HepG2 (cell line): ENCODE measurements around the gene GMFB. TPM values are rescaled to one million over a fixed set of nuclear protein-coding genes. Genes with fewer than 3 reads are reported as not detected.

ENCODE experiments used
- ATF7 ChIP-seq, 2 experiments: fragments of 450-650 bp in 1 of 2; sonication (generic) in 1 of 2; formaldehyde crosslinking in 1 of 2; IDR thresholded peaks; 2 replicates each; pipeline versions ENCODE4 v1.4.0 to v1.6.1; 2016 to 2020; ENCODE audit warnings: antibody characterized with exemption in 1 of 2, mild to moderate bottlenecking in 1 of 2, missing genetic modification reagents in 1 of 2
- FOXK1 ChIP-seq: sonication (generic); formaldehyde crosslinking; IDR thresholded peaks from 2 replicates; pipeline ENCODE4 v1.4.0; 2020; ENCODE audit warnings: low read depth, missing genetic modification reagents, borderline replicate concordance
- HIVEP1 ChIP-seq: sonication (generic); formaldehyde crosslinking; IDR thresholded peaks from 2 replicates; pipeline ENCODE4 v1.4.0; 2020; ENCODE audit warnings: mild to moderate bottlenecking, missing genetic modification reagents
- JDP2 ChIP-seq: sonication (generic); formaldehyde crosslinking; IDR thresholded peaks from 2 replicates; pipeline ENCODE4 v1.8.1; 2022; ENCODE audit warnings: missing genetic modification reagents, borderline replicate concordance
- PAWR ChIP-seq: sonication (generic); formaldehyde crosslinking; IDR thresholded peaks from 2 replicates; pipeline ENCODE4 v1.4.0; 2020; ENCODE audit warnings: missing genetic modification reagents, mild to moderate bottlenecking, borderline replicate concordance
- REPIN1 ChIP-seq: sonication (generic); formaldehyde crosslinking; IDR thresholded peaks from 2 replicates; pipeline ENCODE4 v1.8.0; 2022; ENCODE audit warnings: missing genetic modification reagents, low read depth, mild to moderate bottlenecking, borderline replicate concordance
- SP4 ChIP-seq: sonication (generic); formaldehyde crosslinking; IDR thresholded peaks from 2 replicates; pipeline ENCODE4 v1.8.1; 2023; ENCODE audit warnings: mild to moderate bottlenecking, missing genetic modification reagents
- YEATS4 ChIP-seq: sonication (generic); formaldehyde crosslinking; IDR thresholded peaks from 2 replicates; pipeline ENCODE4 v1.4.0; 2020; ENCODE audit warnings: missing genetic modification reagents, borderline replicate concordance
- ZFY ChIP-seq: sonication (generic); formaldehyde crosslinking; IDR thresholded peaks from 2 replicates; pipeline ENCODE4 v1.4.0; 2020; ENCODE audit warnings: missing genetic modification reagents
- ZNF30 ChIP-seq: sonication (generic); formaldehyde crosslinking; IDR thresholded peaks from 2 replicates; pipeline ENCODE4 v1.5.0; 2020; ENCODE audit warnings: mild to moderate bottlenecking, missing genetic modification reagents
- ZNF354B ChIP-seq: sonication (generic); formaldehyde crosslinking; IDR thresholded peaks from 2 replicates; pipeline ENCODE4 v1.8.0; 2022; ENCODE audit warnings: mild to moderate bottlenecking, missing genetic modification reagents
- ZNF670 ChIP-seq: sonication (generic); formaldehyde crosslinking; IDR thresholded peaks from 2 replicates; pipeline ENCODE4 v1.8.0; 2022; ENCODE audit warnings: mild to moderate bottlenecking, missing genetic modification reagents, borderline replicate concordance
- ZNF839 ChIP-seq: sonication (generic); formaldehyde crosslinking; IDR thresholded peaks from 2 replicates; pipeline ENCODE4 v1.4.0; 2020; ENCODE audit warnings: missing genetic modification reagents, mild to moderate bottlenecking, borderline replicate concordance
- ZSCAN29 ChIP-seq: sonication (generic); formaldehyde crosslinking; conservative IDR thresholded peaks from 2 replicates; pipeline ENCODE4 v1.4.0; 2020; ENCODE audit warnings: mild to moderate bottlenecking, missing genetic modification reagents
- polyA plus RNA-seq, 8 experiments: library from polyadenylated mRNA; depleted of rRNA in 3 of 8; stranded (reverse) in 7 of 8; unstranded in 1 of 8; fragments of >200 nt; fragmentation: Illumina TruSeq in 4 of 8; extraction: Trizol in 4 of 8; gene quantifications; 2 replicates each; pipeline versions ENCODE4 v1.2.1 to v1.2.3, GENCODE V29; 2011 to 2016; ENCODE audit warnings: low read depth in 4 of 8, missing spikeins in 1 of 8, mixed read lengths in 1 of 8; ENCODE audit not compliant: insufficient read depth in 1 of 8
- total RNA-seq, 5 experiments: library from RNA; depleted of rRNA; stranded (reverse); fragments of >200 nt; fragmentation: Illumina TruSeq; extraction: Trizol; gene quantifications; 2 replicates each; pipeline ENCODE4 v1.2.3, GENCODE V29; 2016; ENCODE audit warnings: low read depth in 1 of 5
- TF ChIP-seq, protein P1 (sequence below): sonication (generic); formaldehyde crosslinking; IDR thresholded peaks from 2 replicates; pipeline ENCODE4 v1.4.0; 2020; ENCODE audit warnings: missing genetic modification reagents, borderline replicate concordance
- TF ChIP-seq, protein P2 (sequence below): sonication (generic); formaldehyde crosslinking; IDR thresholded peaks from 2 replicates; pipeline ENCODE4 v1.8.0; 2022; ENCODE audit warnings: mild to moderate bottlenecking, missing genetic modification reagents, borderline replicate concordance
- TF ChIP-seq, protein P3 (sequence below): sonication (generic); formaldehyde crosslinking; IDR thresholded peaks from 2 replicates; pipeline ENCODE4 v1.4.0; 2020; ENCODE audit warnings: low read depth, mild to moderate bottlenecking, missing genetic modification reagents
- TF ChIP-seq, protein P4 (sequence below): sonication (generic); formaldehyde crosslinking; IDR thresholded peaks from 2 replicates; pipeline ENCODE4 v1.8.1; 2023; ENCODE audit warnings: mild to moderate bottlenecking, missing genetic modification reagents

GMFB gene
- total and polyA plus RNA-seq, 2 of the 13 experiments (the other 11 are each of a cell fraction or from before 2014, with no cell fraction given), result 17.3 to 68.2 TPM

DNA sequence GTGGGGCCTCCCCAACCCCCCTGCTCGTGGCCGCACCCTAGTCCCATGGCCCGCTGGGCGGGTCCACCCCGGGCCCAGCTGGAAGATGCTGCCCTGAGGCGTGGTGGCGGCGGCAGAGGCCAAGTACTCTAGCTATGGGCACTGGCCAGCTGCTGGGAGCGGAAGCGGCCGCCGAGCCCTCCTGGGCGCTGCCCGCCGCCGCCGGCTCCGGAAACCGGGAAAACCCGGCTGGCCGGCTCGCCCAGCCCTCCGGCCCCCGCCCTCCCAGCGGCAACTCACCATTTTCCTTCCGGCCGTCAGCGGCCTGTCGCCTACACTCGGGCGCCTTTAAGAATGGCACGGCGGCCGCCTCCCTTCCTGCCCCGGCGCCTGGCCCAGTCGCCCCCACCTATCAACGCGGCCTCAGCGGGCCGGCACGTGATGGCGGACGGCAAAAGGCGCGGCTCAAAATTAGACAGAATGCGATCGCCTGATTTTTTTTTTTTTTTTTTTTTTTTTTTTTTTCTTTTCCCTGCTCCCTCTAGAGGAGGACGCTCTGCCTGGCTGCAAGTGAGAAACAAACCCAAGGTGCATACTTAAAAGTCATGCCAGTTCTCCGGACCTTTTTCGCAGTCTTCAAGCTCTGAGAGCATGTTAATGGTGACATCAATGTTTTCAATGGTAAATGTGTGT is at the start of gene GMFB (continued):
- TF ChIP-seq, protein P1, sequence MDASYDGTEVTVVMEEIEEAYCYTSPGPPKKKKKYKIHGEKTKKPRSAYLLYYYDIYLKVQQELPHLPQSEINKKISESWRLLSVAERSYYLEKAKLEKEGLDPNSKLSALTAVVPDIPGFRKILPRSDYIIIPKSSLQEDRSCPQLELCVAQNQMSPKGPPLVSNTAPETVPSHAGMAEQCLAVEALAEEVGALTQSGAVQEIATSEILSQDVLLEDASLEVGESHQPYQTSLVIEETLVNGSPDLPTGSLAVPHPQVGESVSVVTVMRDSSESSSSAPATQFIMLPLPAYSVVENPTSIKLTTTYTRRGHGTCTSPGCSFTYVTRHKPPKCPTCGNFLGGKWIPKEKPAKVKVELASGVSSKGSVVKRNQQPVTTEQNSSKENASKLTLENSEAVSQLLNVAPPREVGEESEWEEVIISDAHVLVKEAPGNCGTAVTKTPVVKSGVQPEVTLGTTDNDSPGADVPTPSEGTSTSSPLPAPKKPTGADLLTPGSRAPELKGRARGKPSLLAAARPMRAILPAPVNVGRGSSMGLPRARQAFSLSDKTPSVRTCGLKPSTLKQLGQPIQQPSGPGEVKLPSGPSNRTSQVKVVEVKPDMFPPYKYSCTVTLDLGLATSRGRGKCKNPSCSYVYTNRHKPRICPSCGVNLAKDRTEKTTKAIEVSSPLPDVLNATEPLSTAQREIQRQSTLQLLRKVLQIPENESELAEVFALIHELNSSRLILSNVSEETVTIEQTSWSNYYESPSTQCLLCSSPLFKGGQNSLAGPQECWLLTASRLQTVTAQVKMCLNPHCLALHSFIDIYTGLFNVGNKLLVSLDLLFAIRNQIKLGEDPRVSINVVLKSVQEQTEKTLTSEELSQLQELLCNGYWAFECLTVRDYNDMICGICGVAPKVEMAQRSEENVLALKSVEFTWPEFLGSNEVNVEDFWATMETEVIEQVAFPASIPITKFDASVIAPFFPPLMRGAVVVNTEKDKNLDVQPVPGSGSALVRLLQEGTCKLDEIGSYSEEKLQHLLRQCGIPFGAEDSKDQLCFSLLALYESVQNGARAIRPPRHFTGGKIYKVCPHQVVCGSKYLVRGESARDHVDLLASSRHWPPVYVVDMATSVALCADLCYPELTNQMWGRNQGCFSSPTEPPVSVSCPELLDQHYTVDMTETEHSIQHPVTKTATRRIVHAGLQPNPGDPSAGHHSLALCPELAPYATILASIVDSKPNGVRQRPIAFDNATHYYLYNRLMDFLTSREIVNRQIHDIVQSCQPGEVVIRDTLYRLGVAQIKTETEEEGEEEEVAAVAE (CRISPR knock-in tag), result no peak
- TF ChIP-seq SP4 (CRISPR knock-in tag), result peak; percentile 67
- TF ChIP-seq ZNF670 (CRISPR knock-in tag), result peak; percentile 64; the same call in 1 of the 2 replicates
- 0 out of 2 replicates have a peak, but pooled peaks have one; percentile 49 for TF ChIP-seq FOXK1 (CRISPR knock-in tag)
- no peak for TF ChIP-seq JDP2 (CRISPR knock-in tag)
- TF ChIP-seq HIVEP1, result no peak; the same call in 1 of the 2 replicates
- TF ChIP-seq ATF7 (IDR thresholded peaks at IDR 0.05), result no peak
- no peak for TF ChIP-seq ATF7 (CRISPR knock-in tag; IDR thresholded peaks at IDR 0.05)
- TF ChIP-seq REPIN1 (CRISPR knock-in tag), result peak; percentile 66; the same call in 1 of the 2 replicates
- TF ChIP-seq ZNF354B (CRISPR knock-in tag), result no peak
- TF ChIP-seq, protein P2, sequence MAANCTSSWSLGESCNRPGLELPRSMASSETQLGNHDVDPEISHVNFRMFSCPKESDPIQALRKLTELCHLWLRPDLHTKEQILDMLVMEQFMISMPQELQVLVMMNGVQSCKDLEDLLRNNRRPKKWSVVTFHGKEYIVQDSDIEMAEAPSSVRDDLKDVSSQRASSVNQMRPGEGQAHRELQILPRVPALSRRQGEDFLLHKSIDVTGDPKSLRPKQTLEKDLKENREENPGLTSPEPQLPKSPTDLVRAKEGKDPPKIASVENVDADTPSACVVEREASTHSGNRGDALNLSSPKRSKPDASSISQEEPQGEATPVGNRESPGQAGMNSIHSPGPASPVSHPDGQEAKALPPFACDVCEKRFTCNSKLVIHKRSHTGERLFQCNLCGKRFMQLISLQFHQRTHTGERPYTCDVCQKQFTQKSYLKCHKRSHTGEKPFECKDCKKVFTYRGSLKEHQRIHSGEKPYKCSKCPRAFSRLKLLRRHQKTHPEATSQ (CRISPR knock-in tag), result peak; percentile 72; the same call in 1 of the 2 replicates
- peak; percentile 78 for TF ChIP-seq YEATS4 (CRISPR knock-in tag)
- TF ChIP-seq, protein P3, sequence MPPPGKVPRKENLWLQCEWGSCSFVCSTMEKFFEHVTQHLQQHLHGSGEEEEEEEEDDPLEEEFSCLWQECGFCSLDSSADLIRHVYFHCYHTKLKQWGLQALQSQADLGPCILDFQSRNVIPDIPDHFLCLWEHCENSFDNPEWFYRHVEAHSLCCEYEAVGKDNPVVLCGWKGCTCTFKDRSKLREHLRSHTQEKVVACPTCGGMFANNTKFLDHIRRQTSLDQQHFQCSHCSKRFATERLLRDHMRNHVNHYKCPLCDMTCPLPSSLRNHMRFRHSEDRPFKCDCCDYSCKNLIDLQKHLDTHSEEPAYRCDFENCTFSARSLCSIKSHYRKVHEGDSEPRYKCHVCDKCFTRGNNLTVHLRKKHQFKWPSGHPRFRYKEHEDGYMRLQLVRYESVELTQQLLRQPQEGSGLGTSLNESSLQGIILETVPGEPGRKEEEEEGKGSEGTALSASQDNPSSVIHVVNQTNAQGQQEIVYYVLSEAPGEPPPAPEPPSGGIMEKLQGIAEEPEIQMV, result no peak
- no peak for TF ChIP-seq ZNF839 (CRISPR knock-in tag)
- TF ChIP-seq ZNF30 (CRISPR knock-in tag), result 0 out of 2 replicates have a peak, but pooled peaks have one; percentile 67
- no peak for TF ChIP-seq PAWR (CRISPR knock-in tag)
- peak; percentile 84 for TF ChIP-seq ZFY
- peak; percentile 81; the same call in 1 of the 2 replicates for TF ChIP-seq ZSCAN29 (CRISPR knock-in tag)
- TF ChIP-seq, protein P4, sequence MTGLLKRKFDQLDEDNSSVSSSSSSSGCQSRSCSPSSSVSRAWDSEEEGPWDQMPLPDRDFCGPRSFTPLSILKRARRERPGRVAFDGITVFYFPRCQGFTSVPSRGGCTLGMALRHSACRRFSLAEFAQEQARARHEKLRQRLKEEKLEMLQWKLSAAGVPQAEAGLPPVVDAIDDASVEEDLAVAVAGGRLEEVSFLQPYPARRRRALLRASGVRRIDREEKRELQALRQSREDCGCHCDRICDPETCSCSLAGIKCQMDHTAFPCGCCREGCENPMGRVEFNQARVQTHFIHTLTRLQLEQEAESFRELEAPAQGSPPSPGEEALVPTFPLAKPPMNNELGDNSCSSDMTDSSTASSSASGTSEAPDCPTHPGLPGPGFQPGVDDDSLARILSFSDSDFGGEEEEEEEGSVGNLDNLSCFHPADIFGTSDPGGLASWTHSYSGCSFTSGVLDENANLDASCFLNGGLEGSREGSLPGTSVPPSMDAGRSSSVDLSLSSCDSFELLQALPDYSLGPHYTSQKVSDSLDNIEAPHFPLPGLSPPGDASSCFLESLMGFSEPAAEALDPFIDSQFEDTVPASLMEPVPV (CRISPR knock-in tag), result 0 out of 2 replicates have a peak, but pooled peaks have one; percentile 48
